Trophoblast cell (in vitro differentiated cells and primary cell): ENCODE results near the gene C2CD4D.

Source experiments
- DNase-seq, 2 donors: peaks; one replicate each; pipeline ENCODE4 v3.0.0-alpha.2; 2016
- H2AFZ ChIP-seq: 2 replicates; pipeline ENCODE4 v1.6.1; 2013; ENCODE audit warnings: low read length, moderate library complexity, mild to moderate bottlenecking; ENCODE audit not compliant: insufficient read depth, poor library complexity
- H2AK5ac ChIP-seq: 2 replicates; pipeline ENCODE4 v1.6.1; 2013; ENCODE audit warnings: mild to moderate bottlenecking, low read length
- H2BK120ac ChIP-seq: 2 replicates; pipeline ENCODE4 v1.6.1; 2013; ENCODE audit warnings: low read length, mild to moderate bottlenecking, moderate library complexity; ENCODE audit not compliant: insufficient read depth, poor library complexity
- H2BK12ac ChIP-seq: 2 replicates; pipeline ENCODE4 v1.6.1; 2013; ENCODE audit warnings: mild to moderate bottlenecking, low read length, moderate library complexity
- H2BK5ac ChIP-seq: 2 replicates; pipeline ENCODE4 v1.6.1; 2013; ENCODE audit warnings: low read length, low read depth, moderate library complexity, mild to moderate bottlenecking; ENCODE audit not compliant: poor library complexity
- H3K14ac ChIP-seq: 2 replicates; pipeline ENCODE4 v1.6.1; 2013; ENCODE audit warnings: mild to moderate bottlenecking, low read length
- H3K18ac ChIP-seq: 2 replicates; pipeline ENCODE4 v1.6.1; 2013; ENCODE audit warnings: mild to moderate bottlenecking, low read length
- H3K23ac ChIP-seq: 2 replicates; pipeline ENCODE4 v1.6.1; 2013; ENCODE audit warnings: low read length
- H3K27ac ChIP-seq: 2 replicates; pipeline ENCODE4 v1.5.1; 2013; ENCODE audit warnings: low read depth, mild to moderate bottlenecking, inconsistent platforms, low read length, moderate library complexity
- H3K27me3 ChIP-seq: 2 replicates; pipeline ENCODE4 v1.6.1; 2013; ENCODE audit warnings: inconsistent platforms, mild to moderate bottlenecking, low read length, moderate library complexity; ENCODE audit not compliant: insufficient read depth
- H3K36me3 ChIP-seq, 2 experiments: 1 replicate in 1 of 2; 2 replicates in 1 of 2; pipeline ENCODE4 v1.6.1; 2013; ENCODE audit warnings: low read length in 2 of 2, mild to moderate bottlenecking in 2 of 2, moderate library complexity in 1 of 2; ENCODE audit not compliant: insufficient read depth in 2 of 2, control insufficient read depth in 1 of 2
- H3K4ac ChIP-seq: 2 replicates; pipeline ENCODE4 v1.6.1; 2013; ENCODE audit warnings: low read depth, mild to moderate bottlenecking, low read length, moderate library complexity
- H3K4me1 ChIP-seq, 2 experiments: 1 replicate in 1 of 2; 2 replicates in 1 of 2; pipeline ENCODE4 v1.6.1; 2013; ENCODE audit warnings: low read length in 2 of 2, mild to moderate bottlenecking in 2 of 2, moderate library complexity in 1 of 2; ENCODE audit not compliant: insufficient read depth in 2 of 2, control insufficient read depth in 1 of 2
- H3K4me2 ChIP-seq: 2 replicates; pipeline ENCODE4 v1.6.1; 2013; ENCODE audit warnings: inconsistent platforms, mild to moderate bottlenecking, low read length, moderate library complexity
- H3K4me3 ChIP-seq: 2 replicates; pipeline ENCODE4 v1.5.1; 2013; ENCODE audit warnings: mild to moderate bottlenecking, low read depth, low read length, inconsistent platforms
- H3K79me1 ChIP-seq: one replicate; pipeline ENCODE4 v1.6.1; 2013; ENCODE audit warnings: low read length
- H3K79me2 ChIP-seq: 2 replicates; pipeline ENCODE4 v1.6.1; 2013; ENCODE audit warnings: low read length, mild to moderate bottlenecking; ENCODE audit not compliant: control insufficient read depth, insufficient read depth, poor library complexity
- H3K9ac ChIP-seq: 2 replicates; pipeline ENCODE4 v1.6.1; 2013; ENCODE audit warnings: mild to moderate bottlenecking, low read length
- H3K9me3 ChIP-seq: 2 replicates; pipeline ENCODE4 v1.6.1; 2013; ENCODE audit warnings: low read depth, mild to moderate bottlenecking, control low read depth, inconsistent platforms, low read length; ENCODE audit not compliant: insufficient read depth
- H4K12ac ChIP-seq: 2 replicates; pipeline ENCODE4 v1.6.1; 2013; ENCODE audit warnings: low read depth, mild to moderate bottlenecking, low read length, moderate library complexity
- H4K8ac ChIP-seq: 2 replicates; pipeline ENCODE4 v1.6.1; 2013; ENCODE audit warnings: low read depth, mild to moderate bottlenecking, low read length, moderate library complexity
- H4K91ac ChIP-seq: one replicate; pipeline ENCODE4 v1.6.1; 2013; ENCODE audit warnings: low read depth, mild to moderate bottlenecking, low read length, moderate library complexity
- WGBS: extraction: QIAGEN DNeasy Blood & Tissue Kit; methylation state at CpG from one replicate; pipeline ENCODE4 v1.1.7; 2013; ENCODE audit warnings: missing lambda C conversion rate; ENCODE audit not compliant: insufficient read length, insufficient coverage; ENCODE audit errors: extremely low coverage; 5-methylcytosine and 5-hydroxymethylcytosine counted together

Gene C2CD4D

DNA sequence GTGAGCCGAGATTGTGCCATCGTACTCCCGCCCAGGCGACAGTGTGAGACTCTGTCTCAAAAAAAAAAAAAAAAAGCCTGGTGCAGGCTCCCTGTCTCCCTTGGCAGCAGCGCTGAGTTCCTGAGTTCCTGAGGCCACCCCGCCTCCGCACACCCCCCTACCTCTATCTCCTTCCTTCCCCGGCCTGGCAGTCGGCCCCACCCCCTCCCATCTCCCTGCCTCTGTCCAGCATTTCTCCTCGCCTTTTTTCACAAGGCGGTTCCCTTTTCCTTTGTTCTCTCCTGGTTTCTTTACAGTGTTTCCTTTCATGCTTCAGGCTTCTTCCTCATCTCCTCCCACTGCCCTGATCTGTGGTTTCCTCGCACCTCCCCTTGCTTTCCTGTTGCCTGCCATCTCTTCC is 10.7 kb downstream of the C2CD4D start:
- no peak overlapping the region for H2AK5ac ChIP-seq
- no peak overlapping the region for H4K91ac ChIP-seq
- no peak overlapping the region for H3K18ac ChIP-seq
- H4K8ac ChIP-seq: no peak overlapping the region
- DNase-seq: no peak
- no CpG with 5 or more reads among the region's 12 CpGs for WGBS
- H3K36me3 ChIP-seq: no peaks in the 10 kb centered on the region
- no peak overlapping the region for H4K12ac ChIP-seq
- no peaks in the 10 kb centered on the region for H3K27me3 ChIP-seq
- no peaks in the 10 kb centered on the region for H3K79me1 ChIP-seq
- no peak overlapping the region for H3K23ac ChIP-seq
- no peaks in the 10 kb centered on the region for H3K4me1 ChIP-seq
- H3K27ac ChIP-seq: no peak overlapping the region
- no peak overlapping the region for H2BK120ac ChIP-seq
- no peaks in the 10 kb centered on the region for H3K9me3 ChIP-seq
- no peak overlapping the region for H3K4ac ChIP-seq
- no peak overlapping the region for H2BK5ac ChIP-seq
- no peak overlapping the region for H3K9ac ChIP-seq
- no peak overlapping the region for H3K4me3 ChIP-seq
- H2AFZ ChIP-seq: no peak overlapping the region
- no peak overlapping the region for H2BK12ac ChIP-seq
- no peak overlapping the region for H3K14ac ChIP-seq
- no peaks in the 10 kb centered on the region for H3K79me2 ChIP-seq
- no peak overlapping the region for H3K4me2 ChIP-seq

DNA sequence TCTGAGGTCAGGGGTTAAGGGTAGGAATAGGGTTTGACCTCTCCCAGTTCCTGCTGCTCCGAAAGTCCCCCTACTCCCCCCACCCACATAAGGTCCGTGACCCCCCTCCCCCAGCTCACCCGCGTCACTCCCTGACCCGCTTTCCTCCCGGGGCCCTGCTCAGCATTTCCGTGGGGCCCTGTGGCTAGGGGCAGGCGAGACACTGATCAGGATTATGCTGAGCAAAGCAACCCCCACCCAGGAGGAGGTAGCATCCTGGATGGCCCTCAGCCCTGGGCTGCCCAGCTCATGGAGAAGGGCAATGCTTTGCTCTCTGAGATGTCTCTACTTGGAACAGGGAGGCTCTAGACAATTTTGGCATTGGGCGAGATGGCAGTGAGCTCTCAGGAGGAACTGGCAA is 11.8 kb downstream of the C2CD4D start:
- Histone ChIP-seq H3K14ac (no peak overlapping the region), H2BK12ac (no peak overlapping the region), H3K27me3 (no peaks in the 10 kb centered on the region), H4K8ac (no peak overlapping the region), H3K79me1 (no peaks in the 10 kb centered on the region), H3K36me3 (no peaks in the 10 kb centered on the region), H3K4ac (no peak overlapping the region), H4K12ac (no peak overlapping the region), H3K18ac (no peak overlapping the region), H2BK120ac (no peak overlapping the region), H4K91ac (no peak overlapping the region), H3K23ac (no peak overlapping the region), H3K27ac (no peak overlapping the region), H2BK5ac (no peak overlapping the region), H3K79me2 (no peaks in the 10 kb centered on the region), H2AK5ac (no peak overlapping the region), H3K9me3 (no peaks in the 10 kb centered on the region), H3K9ac (no peak overlapping the region), H3K4me1 (peaks cover 0 to under 1% of the 10 kb centered on the region in 2 experiments), H2AFZ (no peak overlapping the region), H3K4me2 (no peak overlapping the region), H3K4me3 (no peak overlapping the region)
- WGBS: no CpG with 5 or more reads among the region's 9 CpGs
- DNase-seq: no peak

DNA sequence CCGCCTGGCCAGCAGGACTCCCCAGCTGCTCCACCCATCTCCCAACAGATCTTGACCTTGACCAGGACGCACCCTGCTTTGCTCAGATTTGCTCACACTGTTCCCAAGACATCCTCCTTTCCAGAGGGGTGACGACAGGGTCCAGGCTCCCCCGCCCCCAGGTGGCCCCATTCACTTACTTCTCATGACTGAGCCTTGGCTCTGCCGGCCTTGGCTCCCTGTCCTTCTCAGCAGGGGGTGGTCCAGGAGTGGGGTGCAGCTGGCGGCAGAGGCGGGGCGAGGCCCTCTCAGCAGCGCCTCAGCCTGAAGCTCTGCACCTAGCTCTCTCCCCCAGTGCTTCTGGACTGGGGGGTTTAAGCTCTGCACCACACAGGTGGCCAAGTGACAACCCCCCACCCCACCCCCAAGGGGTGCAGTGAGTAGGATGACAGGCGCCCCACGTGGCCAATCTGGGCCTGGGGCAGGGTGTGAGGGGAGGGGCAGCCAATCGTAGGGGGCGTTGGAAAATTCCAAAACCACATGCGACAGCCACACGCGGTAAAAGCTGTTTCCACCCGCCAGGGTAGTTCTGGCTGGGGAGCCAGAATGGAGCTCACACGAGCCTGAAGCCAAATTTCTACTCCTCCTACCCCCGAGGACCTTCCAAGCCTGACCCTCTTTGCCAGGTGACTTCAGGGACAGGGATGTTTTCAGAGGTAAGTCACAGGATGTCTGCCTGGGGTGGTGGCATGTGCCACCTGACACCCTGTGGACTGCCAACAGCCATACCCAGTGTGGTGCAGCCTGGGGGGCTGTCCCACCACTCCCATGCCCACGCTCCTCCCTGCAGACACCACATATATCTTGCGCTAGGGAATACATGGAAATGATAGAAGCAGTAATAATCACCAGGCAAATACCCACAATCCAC is 13.6 kb downstream of the C2CD4D start:
- H3K18ac ChIP-seq: no peak overlapping the region
- no peak overlapping the region for H4K91ac ChIP-seq
- no peak overlapping the region for H3K4ac ChIP-seq
- H2AK5ac ChIP-seq: no peak overlapping the region
- no peak for DNase-seq
- H3K9me3 ChIP-seq: no peaks in the 10 kb centered on the region
- no peak overlapping the region for H4K12ac ChIP-seq
- no peaks in the 10 kb centered on the region for H3K79me1 ChIP-seq
- no peak overlapping the region for H2BK12ac ChIP-seq
- H3K14ac ChIP-seq: no peak overlapping the region
- WGBS: no CpG with 5 or more reads among the region's 21 CpGs
- H3K4me2 ChIP-seq: no peak overlapping the region
- no peak overlapping the region for H2BK5ac ChIP-seq
- H3K79me2 ChIP-seq: no peaks in the 10 kb centered on the region
- H3K27ac ChIP-seq: no peak overlapping the region
- H3K27me3 ChIP-seq: no peaks in the 10 kb centered on the region
- H3K9ac ChIP-seq: no peak overlapping the region
- no peak overlapping the region for H2AFZ ChIP-seq
- no peak overlapping the region for H4K8ac ChIP-seq
- no peak overlapping the region for H3K23ac ChIP-seq
- H2BK120ac ChIP-seq: no peak overlapping the region
- H3K4me1 ChIP-seq: peaks cover 4 to 5% of the 10 kb centered on the region in 2 experiments
- H3K4me3 ChIP-seq: no peak overlapping the region
- no peaks in the 10 kb centered on the region for H3K36me3 ChIP-seq

DNA sequence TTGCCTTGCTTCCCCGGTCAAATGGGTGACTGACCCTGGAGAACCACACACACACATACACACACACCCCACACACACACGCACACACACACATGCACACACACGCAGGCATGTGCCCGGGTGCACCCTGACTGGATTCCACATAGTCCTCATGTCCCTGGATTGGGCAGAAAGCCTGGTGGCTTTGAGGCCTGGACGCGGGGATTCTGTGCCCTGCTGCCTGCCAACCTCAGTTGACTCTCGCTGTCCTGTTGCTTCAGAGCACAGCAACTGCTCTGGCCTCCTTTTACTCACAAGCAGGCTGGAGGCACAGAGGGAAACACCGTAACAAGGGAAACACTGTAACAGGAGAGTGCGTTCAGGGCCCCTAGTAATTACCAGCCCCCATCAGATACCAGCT is 14.4 kb downstream of the C2CD4D start:
- no peak overlapping the region for H3K27ac ChIP-seq
- peaks cover 4 to 5% of the 10 kb centered on the region in 2 experiments for H3K4me1 ChIP-seq
- H2BK5ac ChIP-seq: no peak overlapping the region
- WGBS: no CpG with 5 or more reads among the region's 9 CpGs
- no peak overlapping the region for H4K91ac ChIP-seq
- H3K9me3 ChIP-seq: no peaks in the 10 kb centered on the region
- H3K27me3 ChIP-seq: no peaks in the 10 kb centered on the region
- H3K4me2 ChIP-seq: no peak overlapping the region
- H3K36me3 ChIP-seq: no peaks in the 10 kb centered on the region
- H2BK120ac ChIP-seq: no peak overlapping the region
- H4K12ac ChIP-seq: no peak overlapping the region
- no peak overlapping the region for H2AFZ ChIP-seq
- no peak overlapping the region for H3K23ac ChIP-seq
- H3K79me1 ChIP-seq: no peaks in the 10 kb centered on the region
- H3K9ac ChIP-seq: no peak overlapping the region
- no peak overlapping the region for H3K18ac ChIP-seq
- no peak overlapping the region for H3K4ac ChIP-seq
- no peak overlapping the region for H3K14ac ChIP-seq
- H2BK12ac ChIP-seq: no peak overlapping the region
- peak overlapping the region; percentile 33 for H3K4me3 ChIP-seq
- no peak for DNase-seq
- H2AK5ac ChIP-seq: no peak overlapping the region
- no peak overlapping the region for H4K8ac ChIP-seq
- H3K79me2 ChIP-seq: no peaks in the 10 kb centered on the region
